PFSK-1 (cell line): ENCODE results near the gene WDR33.

ENCODE experiments used
- FOXP2 ChIP-seq: optimal IDR thresholded peaks from 2 replicates; pipeline ENCODE3; 2011; ENCODE audit warnings: borderline replicate concordance, control low read depth, inconsistent platforms; ENCODE audit not compliant: insufficient read depth; ENCODE audit errors: extremely low read length, extremely low read depth
- POLR2AphosphoS5 ChIP-seq: IDR thresholded peaks from 2 replicates; pipeline ENCODE4 v1.6.1; 2012; ENCODE audit warnings: low read depth, mild to moderate bottlenecking, control low read depth, low read length, moderate library complexity
- REST ChIP-seq, 2 experiments: IDR thresholded peaks; 2 replicates each; pipeline versions ENCODE4 v1.6.1 to v1.8.0; 2011 to 2012; ENCODE audit warnings: low read depth in 2 of 2, low read length in 2 of 2, control low read depth in 1 of 2, inconsistent platforms in 1 of 2, mild to moderate bottlenecking in 1 of 2, moderate library complexity in 1 of 2; ENCODE audit not compliant: insufficient read depth in 1 of 2
- TAF1 ChIP-seq: IDR thresholded peaks from 2 replicates; pipeline ENCODE4 v1.6.1; 2012; ENCODE audit warnings: low read length, control low read depth, borderline replicate concordance; ENCODE audit not compliant: insufficient read depth

GRCh38 chr2:127713562-127713961, 97.4 kb downstream of the WDR33 start:
- TF ChIP-seq TAF1 (no peak), FOXP2 (no peak), POLR2AphosphoS5 (no peak), REST (IDR thresholded peaks at IDR 0.05; ENCODE audit: insufficient read depth in 1 of 2, low read depth in 2 of 2, low read length in 2 of 2) (no peak)
